ENCODE data around the gene INPP5B.

The INPP5B gene

DNA sequence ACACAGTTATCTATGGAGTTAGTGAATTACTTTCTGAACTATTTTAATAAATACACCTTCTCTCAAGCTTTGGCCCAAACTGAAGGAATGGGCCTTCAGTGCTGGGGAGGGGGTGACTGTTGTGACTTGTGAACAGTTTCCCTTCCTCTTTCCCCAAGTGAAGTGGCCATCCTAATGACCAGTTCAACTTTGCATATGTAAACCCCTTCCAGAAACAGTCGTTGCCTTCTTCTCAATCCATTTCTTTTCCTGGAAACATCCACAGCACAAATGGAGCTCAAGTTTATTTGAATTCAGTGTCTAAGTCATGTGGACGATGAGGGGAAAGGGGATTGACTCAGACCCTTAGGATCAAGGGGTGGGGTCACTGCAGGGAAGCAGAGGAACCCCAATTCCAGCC, 1.3 kb upstream of the INPP5B start:
- TF ChIP-seq, protein P1, sequence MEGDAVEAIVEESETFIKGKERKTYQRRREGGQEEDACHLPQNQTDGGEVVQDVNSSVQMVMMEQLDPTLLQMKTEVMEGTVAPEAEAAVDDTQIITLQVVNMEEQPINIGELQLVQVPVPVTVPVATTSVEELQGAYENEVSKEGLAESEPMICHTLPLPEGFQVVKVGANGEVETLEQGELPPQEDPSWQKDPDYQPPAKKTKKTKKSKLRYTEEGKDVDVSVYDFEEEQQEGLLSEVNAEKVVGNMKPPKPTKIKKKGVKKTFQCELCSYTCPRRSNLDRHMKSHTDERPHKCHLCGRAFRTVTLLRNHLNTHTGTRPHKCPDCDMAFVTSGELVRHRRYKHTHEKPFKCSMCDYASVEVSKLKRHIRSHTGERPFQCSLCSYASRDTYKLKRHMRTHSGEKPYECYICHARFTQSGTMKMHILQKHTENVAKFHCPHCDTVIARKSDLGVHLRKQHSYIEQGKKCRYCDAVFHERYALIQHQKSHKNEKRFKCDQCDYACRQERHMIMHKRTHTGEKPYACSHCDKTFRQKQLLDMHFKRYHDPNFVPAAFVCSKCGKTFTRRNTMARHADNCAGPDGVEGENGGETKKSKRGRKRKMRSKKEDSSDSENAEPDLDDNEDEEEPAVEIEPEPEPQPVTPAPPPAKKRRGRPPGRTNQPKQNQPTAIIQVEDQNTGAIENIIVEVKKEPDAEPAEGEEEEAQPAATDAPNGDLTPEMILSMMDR (IDR thresholded peaks at IDR 0.05; ENCODE audit: borderline replicate concordance, insufficient read depth, low read depth, low read length): no peak
- H3K4me3 ChIP-seq (ENCODE audit: low read depth, low read length): no peak overlapping the region

DNA sequence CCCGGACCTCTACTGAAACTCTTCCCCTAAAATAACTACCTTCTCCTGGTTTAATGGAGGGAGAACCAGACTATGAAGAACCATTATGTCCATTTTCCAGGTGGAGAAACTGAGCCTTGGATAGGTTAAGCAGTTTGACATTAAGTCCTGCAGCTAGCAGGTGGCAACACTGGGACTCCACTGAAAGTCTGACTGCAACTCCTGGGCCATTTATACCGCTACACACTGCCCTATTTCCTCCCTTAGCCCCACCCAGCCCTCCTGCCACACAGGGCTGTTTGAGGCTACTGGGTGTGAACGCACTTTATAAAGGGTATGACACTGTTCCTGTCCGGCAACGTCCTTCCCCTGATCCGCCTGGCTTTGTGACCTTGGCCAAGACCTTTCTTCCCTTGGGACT, 511 bp upstream of the INPP5B start:
- TF ChIP-seq, protein P1 (IDR thresholded peaks at IDR 0.05; ENCODE audit: borderline replicate concordance, insufficient read depth, low read depth, low read length): no peak
- H3K4me3 ChIP-seq (ENCODE audit: low read depth, low read length): no peak overlapping the region

DNA sequence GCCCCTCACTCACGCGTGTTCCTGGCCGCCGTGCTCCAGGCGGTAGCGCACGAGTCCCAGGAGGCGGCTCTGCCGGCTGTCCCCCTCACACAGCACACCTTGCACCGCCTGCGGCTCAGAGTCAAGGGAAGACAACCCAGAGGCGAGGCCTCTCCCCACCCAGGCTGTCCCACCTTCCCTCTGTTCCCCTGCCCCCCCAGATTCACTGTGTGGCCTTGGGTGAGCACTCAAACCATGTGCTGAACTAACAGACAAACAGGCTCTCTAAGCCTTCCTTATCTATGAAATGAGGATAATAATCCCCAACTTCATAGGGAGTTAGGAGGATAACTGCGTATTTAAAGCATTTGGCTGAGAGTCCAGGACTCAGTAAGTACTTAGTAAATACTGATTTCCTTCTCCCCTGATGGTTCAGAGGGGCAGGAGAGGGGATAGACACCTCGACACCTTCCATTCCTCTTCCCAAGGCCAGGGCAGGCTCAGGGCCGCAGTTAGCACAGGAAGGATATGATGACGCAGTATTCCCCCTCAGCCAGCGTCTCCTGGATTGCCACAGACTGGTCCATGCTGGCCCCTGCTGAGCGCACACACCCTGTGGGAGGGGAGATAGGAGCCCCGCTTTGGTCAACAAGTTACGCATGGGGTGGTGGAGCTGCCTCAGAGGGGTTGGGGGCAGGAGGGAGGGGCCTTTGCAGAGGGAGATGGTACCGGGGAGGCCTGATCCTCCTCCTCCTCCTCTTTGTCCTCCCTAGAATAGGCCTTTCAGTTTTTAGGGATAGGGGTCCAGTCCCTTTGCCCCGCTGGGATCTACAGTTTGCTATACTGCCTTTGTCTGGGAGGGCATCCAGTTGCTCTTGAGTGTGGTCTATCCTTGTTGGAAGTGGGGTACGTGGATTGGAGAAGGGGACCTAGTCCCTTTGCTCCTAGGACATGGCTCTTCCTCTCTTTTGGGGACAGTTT, 830 bp downstream of the INPP5B start:
- H3K4me3 ChIP-seq (ENCODE audit: low read depth, low read length): peak overlapping the region; percentile 73
- TF ChIP-seq, protein P1 (IDR thresholded peaks at IDR 0.05; ENCODE audit: borderline replicate concordance, insufficient read depth, low read depth, low read length): no peak

DNA sequence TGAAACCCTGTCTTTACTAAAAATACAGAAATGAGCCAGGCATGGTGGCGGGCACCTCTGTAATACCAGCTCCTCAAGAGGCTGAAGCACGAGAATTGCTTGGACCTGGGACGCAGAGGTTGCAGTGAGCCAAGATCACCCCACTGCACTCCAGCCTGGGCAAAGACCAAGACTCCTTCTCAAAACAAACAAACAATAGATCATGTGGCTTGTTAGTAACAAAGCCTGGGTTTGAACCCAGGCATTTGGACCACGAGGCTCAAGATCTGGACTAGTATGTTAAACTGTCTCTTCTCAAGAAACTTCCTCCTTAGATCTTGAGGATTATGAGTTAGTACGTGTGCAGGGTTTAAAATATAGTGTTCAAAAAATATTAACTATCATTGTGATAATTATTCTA, 1.6 kb downstream of the INPP5B start:
- TF ChIP-seq, protein P1 (IDR thresholded peaks at IDR 0.05; ENCODE audit: borderline replicate concordance, insufficient read depth, low read depth, low read length): no peak
- no peak overlapping the region for H3K4me3 ChIP-seq (ENCODE audit: low read depth, low read length)

DNA sequence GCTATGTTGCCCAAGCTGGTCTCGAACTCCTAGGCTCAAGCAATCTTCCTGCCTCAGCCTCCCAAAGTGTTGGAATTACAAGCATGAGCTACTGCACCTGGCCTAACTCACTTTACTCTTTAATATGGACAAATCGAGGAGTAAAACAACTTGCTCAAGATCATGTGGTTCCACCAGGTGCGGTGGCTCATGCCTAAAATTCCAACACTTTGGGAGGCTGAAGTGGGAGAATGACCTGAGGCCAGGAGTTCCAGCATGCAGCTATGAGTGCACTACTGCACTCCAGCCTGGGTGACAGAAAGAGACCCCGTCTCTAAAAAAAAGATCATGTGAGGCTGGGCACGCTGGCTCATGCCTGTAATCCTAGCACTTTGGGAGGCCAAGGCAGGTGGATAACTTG, 2.0 kb downstream of the INPP5B start:
- TF ChIP-seq, protein P1 (IDR thresholded peaks at IDR 0.05; ENCODE audit: borderline replicate concordance, insufficient read depth, low read depth, low read length): no peak

DNA sequence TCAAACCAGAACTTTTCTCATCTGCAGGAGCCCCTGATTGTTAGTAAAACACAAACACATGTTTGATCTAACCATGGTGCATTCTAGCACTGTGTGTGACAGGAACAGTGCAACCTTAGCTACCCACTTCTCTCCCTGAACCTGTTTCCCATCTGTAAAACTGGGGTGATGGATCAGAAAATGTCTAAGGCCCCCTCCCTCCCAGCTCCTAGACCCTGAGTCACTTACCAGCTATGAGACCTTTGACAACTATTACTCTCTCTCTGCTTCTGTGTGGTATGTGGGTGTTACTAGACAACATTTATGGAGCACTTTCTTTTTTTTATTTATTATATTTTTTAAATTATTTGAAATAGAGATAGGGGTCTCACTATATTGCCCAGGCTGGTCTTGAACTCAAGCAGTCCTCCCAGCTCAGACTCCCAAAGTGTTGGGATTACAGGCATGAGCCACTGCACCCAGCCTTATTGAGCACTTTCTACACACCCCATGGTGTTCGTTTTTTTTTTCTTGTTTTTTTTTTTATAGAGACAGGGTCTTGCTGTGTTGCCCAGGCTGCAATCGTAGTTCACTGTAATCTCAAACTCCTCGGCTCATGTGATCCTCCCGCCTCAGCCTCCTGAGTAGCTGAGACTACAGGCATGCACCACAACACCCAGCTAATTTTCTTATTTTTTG, 2.6 kb downstream of the INPP5B start:
- H3K4me3 ChIP-seq (ENCODE audit: low read depth, low read length): no peak overlapping the region
- TF ChIP-seq, protein P1 (IDR thresholded peaks at IDR 0.05; ENCODE audit: borderline replicate concordance, insufficient read depth, low read depth, low read length): no peak

More for the DNA sequence above, 2.0 kb downstream of the INPP5B start:
- no peak overlapping the region for H3K4me3 ChIP-seq (ENCODE audit: low read depth, low read length)
